HG03196 (cell line): ENCODE results near the gene TOP2B.

Source experiments
- ATAC-seq: cut with Tn5 transposase; IDR thresholded peaks from one replicate; pipeline ENCODE4 v1.9.1; 2021; ENCODE audit not compliant: unreplicated experiment

The TOP2B gene

DNA sequence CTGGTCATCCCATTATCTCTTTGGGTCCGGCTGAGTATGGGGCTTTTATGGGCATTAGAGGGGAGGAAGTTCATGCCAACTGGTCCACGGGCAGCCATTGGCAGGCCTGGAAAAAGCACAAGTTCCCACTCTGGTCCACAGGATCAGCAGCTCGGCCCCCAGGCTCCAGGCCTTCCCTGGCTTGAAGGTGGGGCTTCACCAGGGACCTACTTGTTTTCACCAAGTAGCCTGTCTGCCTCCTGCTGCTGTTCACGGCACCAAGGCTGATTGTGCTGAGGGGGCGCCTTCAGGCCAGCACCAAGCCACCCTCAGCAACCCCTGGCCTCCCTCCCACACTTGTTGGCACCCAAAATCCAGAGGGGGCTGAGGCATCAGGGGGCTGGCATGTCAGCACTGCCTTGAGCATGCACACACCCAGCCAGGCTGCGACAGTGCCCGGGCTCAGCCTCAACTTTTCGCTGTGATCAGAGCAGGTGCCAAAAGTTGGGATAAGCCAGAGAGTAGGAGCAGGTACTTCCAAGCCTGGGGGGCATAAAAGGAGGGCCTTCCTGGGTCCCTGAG, 9.1 kb upstream of the TOP2B start:
- no peak for ATAC-seq

DNA sequence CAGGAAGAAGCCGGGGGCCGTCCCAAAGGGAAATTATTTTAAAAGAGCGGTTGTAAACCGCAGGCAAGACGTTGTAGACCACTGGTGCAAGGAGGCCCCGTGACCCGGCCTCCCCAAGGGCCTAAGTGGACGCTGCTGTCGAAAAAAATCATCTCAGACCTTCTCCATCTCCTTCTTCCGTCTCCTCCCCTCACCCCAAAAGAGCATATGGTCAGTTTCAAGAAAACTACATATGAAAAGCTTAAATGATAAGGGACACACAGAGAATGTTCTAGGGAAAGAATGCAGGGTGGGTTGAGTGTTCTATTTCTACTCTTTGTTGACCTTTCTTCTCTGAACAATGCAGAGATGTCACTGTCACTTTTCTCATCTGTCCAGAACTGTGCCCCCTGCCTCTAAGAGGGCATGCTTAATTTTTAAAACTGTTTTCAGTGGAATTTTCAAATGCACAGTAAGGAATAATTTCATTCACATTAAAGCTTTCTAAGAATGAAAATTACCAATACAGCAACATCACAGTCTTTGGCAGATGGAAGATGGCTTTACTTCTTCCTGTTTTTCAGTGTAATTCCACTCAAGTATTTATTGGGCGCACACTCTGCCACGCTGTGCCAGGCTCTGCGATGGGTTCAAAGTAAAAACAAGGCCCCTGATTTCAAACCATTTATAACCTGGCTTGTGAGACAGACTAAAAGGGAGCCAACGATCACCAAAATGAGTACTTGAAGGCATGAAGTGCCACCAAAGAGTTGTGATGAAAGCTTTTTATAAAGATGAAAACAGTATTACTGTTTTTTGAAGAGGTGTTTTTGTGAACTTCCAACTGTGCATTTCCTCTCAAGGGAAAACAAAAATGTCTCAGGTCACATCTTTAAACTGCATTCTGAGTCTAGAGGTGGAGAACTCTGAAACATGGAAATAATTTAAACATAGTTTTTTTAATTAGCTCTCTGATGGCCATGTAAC, 891 bp upstream of the TOP2B start:
- peak; percentile 36 for ATAC-seq

DNA sequence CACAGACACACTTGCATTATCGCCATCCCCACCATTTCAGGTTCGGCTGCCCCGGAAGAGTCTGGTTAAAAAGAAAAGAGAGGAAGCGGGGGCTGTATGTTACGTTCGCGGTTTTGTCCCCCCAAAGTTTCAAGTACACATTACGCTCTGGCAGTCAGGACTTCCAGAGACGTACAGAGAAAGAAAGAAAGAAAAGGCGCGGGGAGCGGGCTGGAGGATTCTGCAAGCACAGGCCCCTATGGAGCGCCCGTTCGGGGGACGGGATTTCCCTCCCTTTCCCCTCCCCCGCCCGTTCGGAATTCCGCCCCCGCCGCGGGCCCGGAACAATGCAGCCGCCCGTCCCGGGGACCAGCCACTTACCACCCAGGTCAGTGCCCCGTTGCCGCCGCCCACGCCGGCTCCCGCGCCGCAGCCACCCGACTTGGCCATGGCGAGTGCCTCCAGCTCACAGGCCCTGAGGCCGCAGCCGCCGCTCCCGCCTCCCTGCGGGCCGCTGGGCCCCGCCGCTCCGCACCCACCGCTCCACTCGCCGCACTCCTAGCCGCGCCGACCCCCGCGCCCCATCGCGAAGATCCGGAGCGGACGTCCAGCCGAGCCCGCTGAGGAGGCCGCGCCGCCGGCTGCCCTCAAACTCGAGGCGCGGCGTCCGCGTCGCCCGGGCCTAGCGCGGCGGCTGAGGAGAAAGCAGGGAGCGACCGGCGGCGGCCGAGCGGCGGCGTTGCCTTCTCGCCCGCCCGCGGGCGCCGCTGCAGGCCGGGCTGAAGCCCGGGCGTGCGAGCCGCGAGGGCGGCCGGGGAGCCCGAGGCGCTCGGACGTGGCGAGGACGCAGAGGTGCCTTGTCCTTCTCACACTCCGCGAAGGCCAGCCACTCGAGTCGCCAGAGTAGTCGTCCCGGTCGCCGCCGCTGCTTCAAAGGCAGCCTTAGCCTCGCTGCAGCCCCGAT, 567 bp downstream of the TOP2B start:
- peak; percentile 28 for ATAC-seq

GRCh38 chr3:25663347-25663868, 1.3 kb downstream of the TOP2B start:
- peak; percentile 17 for ATAC-seq

GRCh38 chr3:25662736-25663320, 1.9 kb downstream of the TOP2B start:
- ATAC-seq, result no peak

DNA sequence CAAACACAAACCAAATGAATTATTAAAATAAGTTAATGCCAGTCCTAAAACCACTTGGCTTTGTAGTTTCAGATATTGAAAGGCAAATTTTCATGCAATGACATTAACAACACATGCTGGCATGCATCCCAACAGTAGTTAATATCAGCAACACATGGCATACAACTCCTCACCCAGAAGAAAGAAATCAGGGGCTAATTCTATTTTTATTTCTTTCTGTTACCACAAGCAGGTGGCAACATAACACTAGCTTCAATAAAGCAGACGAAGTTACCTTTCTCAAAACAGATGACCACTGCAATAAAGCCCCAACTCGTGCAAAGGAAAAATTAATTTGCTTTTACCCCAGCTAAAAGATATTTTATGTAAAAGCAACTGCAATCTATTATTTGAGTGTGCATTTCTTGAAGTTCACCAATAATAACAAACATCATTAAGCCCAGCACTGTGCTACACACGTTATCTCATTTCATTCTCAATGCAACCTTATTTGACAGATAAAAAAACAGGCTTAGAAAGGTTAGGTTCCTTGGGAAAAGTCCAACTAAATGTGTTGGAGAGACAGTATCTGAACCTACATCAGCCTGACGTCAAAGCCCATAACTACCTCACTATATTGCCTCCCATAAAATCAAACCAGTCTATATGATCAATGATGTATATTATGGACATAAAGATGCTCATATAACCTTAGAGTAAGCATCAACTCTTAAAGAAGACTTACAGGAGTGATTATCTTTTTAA, 2.8 kb downstream of the TOP2B start:
- no peak for ATAC-seq

GRCh38 chr3:25658836-25659235, 5.9 kb downstream of the TOP2B start:
- ATAC-seq, result no peak

DNA sequence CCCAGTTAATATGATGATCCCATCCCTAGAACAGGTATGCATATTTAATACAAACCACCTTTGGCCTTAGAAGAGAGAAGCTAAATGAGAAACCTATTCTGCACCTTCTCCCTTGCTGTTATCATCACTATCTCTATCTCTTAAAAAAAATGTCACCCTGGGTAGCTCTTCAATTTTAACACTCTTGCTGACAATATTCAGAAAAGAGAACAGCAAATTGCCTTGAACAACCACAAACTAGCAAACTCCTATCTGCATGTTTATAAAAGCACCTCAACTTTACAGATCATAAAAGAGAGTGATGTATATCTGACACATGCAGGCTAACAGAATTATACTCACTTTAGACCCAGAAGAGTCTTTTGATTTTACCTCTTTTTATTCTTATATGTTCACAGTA, 7.4 kb downstream of the TOP2B start:
- no peak for ATAC-seq

DNA sequence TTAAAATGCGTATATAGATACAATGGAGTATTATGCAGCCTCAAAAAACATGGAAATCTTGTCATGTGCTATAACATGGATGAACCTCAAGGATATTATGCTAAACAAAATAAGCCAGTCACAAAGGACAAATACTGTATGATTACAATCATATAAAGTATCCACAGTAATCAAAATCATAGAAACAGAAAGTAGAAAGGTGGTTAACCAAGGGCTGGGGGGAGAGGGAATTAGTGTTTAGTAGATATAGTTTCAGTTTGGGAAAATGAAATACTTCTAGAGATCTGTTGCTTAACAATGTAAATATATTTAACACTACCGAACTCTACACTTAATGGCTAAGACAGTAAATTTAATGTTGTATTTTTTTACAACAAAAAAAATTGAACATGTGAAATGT, 9.0 kb downstream of the TOP2B start:
- no peak for ATAC-seq

DNA sequence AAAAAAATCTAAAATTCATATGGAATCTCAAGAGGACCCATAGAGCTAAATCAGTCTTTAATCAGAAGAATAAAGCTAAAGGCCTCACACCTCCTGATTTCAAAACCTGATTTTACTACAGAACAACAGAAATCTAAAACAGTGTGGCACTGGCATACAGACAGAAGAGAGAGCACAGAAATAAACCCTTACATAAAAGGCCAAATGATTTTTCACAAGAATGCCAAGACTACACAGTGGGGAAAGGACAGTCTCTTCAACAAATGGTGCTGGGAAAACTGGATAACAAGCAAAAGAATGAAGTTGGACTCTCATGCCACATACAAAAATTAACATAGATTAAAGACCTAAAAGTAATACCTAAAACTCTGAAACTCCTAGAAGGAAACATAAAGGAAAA, 10.1 kb downstream of the TOP2B start:
- ATAC-seq, result no peak

GRCh38 chr3:25653322-25653721, 11.4 kb downstream of the TOP2B start:
- no peak for ATAC-seq

GRCh38 chr3:25652921-25653320, 11.8 kb downstream of the TOP2B start:
- no peak for ATAC-seq

- no peak for ATAC-seq
Observed at GRCh38 chr3:25648925-25649830, 15.5 kb downstream of the TOP2B start.

- ATAC-seq, result peak; percentile 97
Observed at GRCh38 chr3:25648107-25648535, 16.6 kb downstream of the TOP2B start.

- no peak for ATAC-seq
Observed at GRCh38 chr3:25635038-25635437, 29.7 kb downstream of the TOP2B start.

GRCh38 chr3:25633919-25634318, 30.8 kb downstream of the TOP2B start:
- ATAC-seq, result no peak

DNA sequence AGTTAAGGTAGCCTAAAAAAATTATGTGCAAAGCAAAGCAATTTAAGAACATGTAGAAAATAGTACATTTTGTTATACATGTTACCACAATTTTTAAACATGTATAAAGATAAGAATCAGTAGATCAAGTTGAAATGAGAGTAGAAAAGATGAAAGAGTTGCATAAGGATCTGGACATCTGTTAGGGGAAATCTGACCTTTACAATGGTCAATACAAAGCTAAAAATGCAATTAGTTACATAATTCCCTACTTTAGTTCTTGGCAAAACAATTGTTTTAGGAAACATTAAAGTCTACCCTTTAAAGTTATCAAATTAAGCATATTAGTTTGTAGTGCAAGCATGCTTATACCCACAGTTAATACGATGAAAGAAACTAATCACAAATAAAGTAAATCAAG, 32.7 kb downstream of the TOP2B start:
- ATAC-seq, result no peak

DNA sequence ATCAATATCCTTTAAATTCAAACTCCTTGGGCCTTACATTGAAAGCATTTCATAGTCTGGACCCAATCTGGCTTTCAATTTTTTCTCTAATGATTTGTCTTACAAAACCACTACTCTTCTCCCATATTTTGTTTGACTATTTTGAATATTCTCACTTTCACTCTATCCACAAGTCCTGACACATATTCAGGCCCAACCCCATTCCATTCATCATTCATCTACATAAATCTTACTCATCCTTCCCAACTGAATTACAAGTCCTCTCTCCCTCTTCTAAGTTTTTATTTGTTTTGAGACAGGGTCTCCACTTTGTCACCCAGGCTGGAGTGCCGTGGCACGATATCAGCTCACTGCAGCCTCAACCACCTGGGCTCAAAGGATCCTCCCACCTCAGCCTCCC, 43.6 kb downstream of the TOP2B start:
- no peak for ATAC-seq

GRCh38 chr3:25620493-25620892, 44.2 kb downstream of the TOP2B start:
- ATAC-seq, result no peak
